ENCODE data around the gene TPO. TPM values are rescaled to one million over a fixed set of nuclear protein-coding genes. Genes with fewer than 3 reads are reported as not detected.

Gene TPO
- total RNA-seq, 4 donors from 2014 or later: 4,215 to 7,965 (median 5,966) TPM

- Histone ChIP-seq H3K9me3 (no peaks in the 10 kb centered on the region), H3K4me3 (replicated peaks in 1 of 3) (no peak overlapping the region), H3K36me3 (peaks cover 6 to 21% of the 10 kb centered on the region in 2 donors), H3K4me1 (peaks cover 0 to 6% of the 10 kb centered on the region in 2 donors), H3K27me3 (no peaks in the 10 kb centered on the region), H3K27ac (no peak overlapping the region)
- WGBS, 2 donors: 86 to 96% methylated on average over 7 of the region's 7 CpGs
- intact Hi-C loops (cut with DNase I): loop anchor here (5.0 kb wide), 1 partner anchor 190 kb away; the partner anchor contains the start of gene PXDN
- no peak for DNase-seq
- TF ChIP-seq CTCF (IDR thresholded peaks at IDR 0.05) (no peak), POLR2A (IDR thresholded peaks at IDR 0.05) (no peak)
These were observed 139.3 kb downstream of the TPO start for GRCh38 chr2:1552611-1553010.

- H3K27ac ChIP-seq: no peak overlapping the region
- intact Hi-C loops (cut with DNase I): loop anchor here (5.0 kb wide), 1 partner anchor 189 kb away; the partner anchor contains the start of gene PXDN
- DNase-seq: no peak
These were observed 140.5 kb downstream of the TPO start for GRCh38 chr2:1553671-1554295.

GRCh38 chr2:1556286-1556685, 143.0 kb downstream of the TPO start:
- no peak overlapping the region for H3K27ac ChIP-seq
- WGBS, 2 donors: 90 to 92% methylated on average over 9 of the region's 9 CpGs
- no peaks in the 10 kb centered on the region for H3K27me3 ChIP-seq
- no peaks in the 10 kb centered on the region for H3K4me1 ChIP-seq
- H3K36me3 ChIP-seq: peaks cover 6 to 21% of the 10 kb centered on the region in 2 donors
- no peak overlapping the region for H3K4me3 ChIP-seq (replicated peaks in 1 of 3)
- intact Hi-C loops (cut with DNase I): no loop called here
- TF ChIP-seq POLR2A (IDR thresholded peaks at IDR 0.05) (no peak), CTCF (IDR thresholded peaks at IDR 0.05) (no peak)
- peak in 1 of 2 donors; percentile 27 for DNase-seq
- no peaks in the 10 kb centered on the region for H3K9me3 ChIP-seq

More at GRCh38 chr2:1553671-1554295, 140.5 kb downstream of the TPO start:
- Histone ChIP-seq H3K27me3 (no peaks in the 10 kb centered on the region), H3K4me3 (replicated peaks in 1 of 3) (no peak overlapping the region), H3K9me3 (no peaks in the 10 kb centered on the region), H3K4me1 (peaks cover 0 to 6% of the 10 kb centered on the region in 2 donors), H3K36me3 (peaks cover 6 to 21% of the 10 kb centered on the region in 2 donors)
- 72 to 75% methylated on average over 9 of the region's 9 CpGs for WGBS, 2 donors
- TF ChIP-seq POLR2A (IDR thresholded peaks at IDR 0.05) (no peak), CTCF (IDR thresholded peaks at IDR 0.05) (no peak)

- TF ChIP-seq CTCF (IDR thresholded peaks at IDR 0.05) (no peak), POLR2A (IDR thresholded peaks at IDR 0.05) (no peak)
- Histone ChIP-seq H3K27me3 (no peaks in the 10 kb centered on the region), H3K9me3 (no peaks in the 10 kb centered on the region), H3K27ac (no peak overlapping the region), H3K4me1 (no peaks in the 10 kb centered on the region), H3K36me3 (peaks cover 6 to 21% of the 10 kb centered on the region in 2 donors), H3K4me3 (replicated peaks in 1 of 3) (no peak overlapping the region)
- WGBS, 2 donors: 56 to 79% methylated on average over 5 to 12 of the region's 13 CpGs
- peak; percentile 86 to 89 for DNase-seq
- intact Hi-C loops (cut with DNase I): no loop called here
These were observed 143.7 kb downstream of the TPO start for GRCh38 chr2:1556776-1557466.

- no peaks in the 10 kb centered on the region for H3K4me1 ChIP-seq
- intact Hi-C loops (cut with DNase I): no loop called here
- WGBS, 2 donors: 71 to 77% methylated on average over 8 to 11 of the region's 11 CpGs
- no peak overlapping the region for H3K4me3 ChIP-seq (replicated peaks in 1 of 3)
- no peak for DNase-seq
- peaks cover 6 to 21% of the 10 kb centered on the region in 2 donors for H3K36me3 ChIP-seq
- H3K27ac ChIP-seq: no peak overlapping the region
- H3K27me3 ChIP-seq: no peaks in the 10 kb centered on the region
- H3K9me3 ChIP-seq: no peaks in the 10 kb centered on the region
- TF ChIP-seq CTCF (IDR thresholded peaks at IDR 0.05): no peak
- TF ChIP-seq POLR2A (IDR thresholded peaks at IDR 0.05): no peak
These were observed 144.2 kb downstream of the TPO start for GRCh38 chr2:1557467-1557820.

All from thyroid gland (tissue), 4 donors.